Activated T-cell treated with anti-CD3 and anti-CD28 coated beads for 24 hours (primary cell): ENCODE results near the gene DUSP9.
"Not testable (repeated sequence)": the region's sequence is repeated elsewhere in the genome, so short reads cannot be mapped to it uniquely, and the experiment has no call there.

ENCODE experiments used
- DNase-seq: peaks from one replicate; pipeline ENCODE4 v3.0.0-alpha.2; 2020; ENCODE audit warnings: low read depth

DUSP9 gene

DNA sequence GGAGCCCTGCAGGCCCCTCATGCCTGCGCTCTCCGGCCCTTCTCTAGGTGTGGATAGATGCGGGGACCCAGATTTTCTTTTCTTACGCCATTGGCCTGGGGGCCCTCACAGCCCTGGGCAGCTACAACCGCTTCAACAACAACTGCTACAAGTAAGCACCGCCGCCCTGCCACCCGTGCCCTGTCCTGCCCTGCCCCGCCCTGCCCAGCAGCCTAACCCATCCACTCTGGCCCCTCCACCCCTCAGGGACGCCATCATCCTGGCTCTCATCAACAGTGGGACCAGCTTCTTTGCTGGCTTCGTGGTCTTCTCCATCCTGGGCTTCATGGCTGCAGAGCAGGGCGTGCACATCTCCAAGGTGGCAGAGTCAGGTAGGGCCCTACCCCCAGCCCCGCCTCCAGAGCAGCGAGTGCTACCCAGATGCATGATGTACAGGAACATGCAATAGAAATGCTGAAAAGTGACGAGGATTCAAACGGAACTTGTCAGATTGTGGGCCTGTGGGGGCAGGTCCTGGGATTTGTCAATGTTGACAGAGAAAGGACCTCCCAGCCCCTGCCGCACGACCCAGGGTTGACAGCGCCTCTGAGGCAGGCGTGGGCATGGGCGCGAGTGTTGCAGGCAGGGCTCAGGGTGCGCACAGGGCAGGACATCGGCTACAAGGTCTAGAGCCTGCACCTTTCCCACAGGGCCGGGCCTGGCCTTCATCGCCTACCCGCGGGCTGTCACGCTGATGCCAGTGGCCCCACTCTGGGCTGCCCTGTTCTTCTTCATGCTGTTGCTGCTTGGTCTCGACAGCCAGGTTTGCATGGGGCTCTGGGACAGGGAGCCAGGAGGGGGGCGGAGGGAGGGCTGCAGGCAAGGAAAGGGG is 46.4 kb downstream of the DUSP9 start:
- no peak for DNase-seq

DNA sequence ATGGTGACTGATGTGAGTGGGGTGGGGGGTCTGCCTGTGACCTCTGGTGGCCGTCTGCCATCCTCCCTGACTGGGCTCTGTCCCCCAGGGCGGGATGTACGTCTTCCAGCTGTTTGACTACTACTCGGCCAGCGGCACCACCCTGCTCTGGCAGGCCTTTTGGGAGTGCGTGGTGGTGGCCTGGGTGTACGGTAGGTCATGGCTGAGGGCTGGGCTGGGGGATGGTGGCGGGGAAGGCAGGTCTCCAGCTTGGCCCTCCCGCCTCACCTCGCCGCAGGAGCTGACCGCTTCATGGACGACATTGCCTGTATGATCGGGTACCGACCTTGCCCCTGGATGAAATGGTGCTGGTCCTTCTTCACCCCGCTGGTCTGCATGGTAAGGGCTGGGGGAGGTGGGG is 47.3 kb downstream of the DUSP9 start:
- not testable (repeated sequence) for DNase-seq

DNA sequence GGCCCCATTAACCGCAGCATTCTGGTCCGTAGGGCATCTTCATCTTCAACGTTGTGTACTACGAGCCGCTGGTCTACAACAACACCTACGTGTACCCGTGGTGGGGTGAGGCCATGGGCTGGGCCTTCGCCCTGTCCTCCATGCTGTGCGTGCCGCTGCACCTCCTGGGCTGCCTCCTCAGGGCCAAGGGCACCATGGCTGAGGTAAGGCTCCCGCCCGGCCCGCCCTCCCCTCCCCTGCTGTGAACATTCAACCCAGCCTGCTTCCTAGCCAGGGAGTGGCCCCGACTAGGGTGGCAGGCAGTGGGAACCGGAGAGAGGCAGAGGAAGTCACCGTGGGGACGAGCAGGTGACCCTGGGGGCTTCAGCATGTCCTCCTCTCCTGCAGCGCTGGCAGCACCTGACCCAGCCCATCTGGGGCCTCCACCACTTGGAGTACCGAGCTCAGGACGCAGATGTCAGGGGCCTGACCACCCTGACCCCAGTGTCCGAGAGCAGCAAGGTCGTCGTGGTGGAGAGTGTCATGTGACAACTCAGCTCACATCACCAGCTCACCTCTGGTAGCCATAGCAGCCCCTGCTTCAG is 47.8 kb downstream of the DUSP9 start:
- no peak for DNase-seq

DNA sequence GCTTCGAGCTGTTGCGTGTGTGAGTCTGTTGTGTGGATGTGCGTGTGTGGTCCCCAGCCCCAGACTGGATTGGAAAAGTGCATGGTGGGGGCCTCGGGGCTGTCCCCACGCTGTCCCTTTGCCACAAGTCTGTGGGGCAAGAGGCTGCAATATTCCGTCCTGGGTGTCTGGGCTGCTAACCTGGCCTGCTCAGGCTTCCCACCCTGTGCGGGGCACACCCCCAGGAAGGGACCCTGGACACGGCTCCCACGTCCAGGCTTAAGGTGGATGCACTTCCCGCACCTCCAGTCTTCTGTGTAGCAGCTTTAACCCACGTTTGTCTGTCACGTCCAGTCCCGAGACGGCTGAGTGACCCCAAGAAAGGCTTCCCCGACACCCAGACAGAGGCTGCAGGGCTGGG is 49.1 kb downstream of the DUSP9 start:
- no peak for DNase-seq

DNA sequence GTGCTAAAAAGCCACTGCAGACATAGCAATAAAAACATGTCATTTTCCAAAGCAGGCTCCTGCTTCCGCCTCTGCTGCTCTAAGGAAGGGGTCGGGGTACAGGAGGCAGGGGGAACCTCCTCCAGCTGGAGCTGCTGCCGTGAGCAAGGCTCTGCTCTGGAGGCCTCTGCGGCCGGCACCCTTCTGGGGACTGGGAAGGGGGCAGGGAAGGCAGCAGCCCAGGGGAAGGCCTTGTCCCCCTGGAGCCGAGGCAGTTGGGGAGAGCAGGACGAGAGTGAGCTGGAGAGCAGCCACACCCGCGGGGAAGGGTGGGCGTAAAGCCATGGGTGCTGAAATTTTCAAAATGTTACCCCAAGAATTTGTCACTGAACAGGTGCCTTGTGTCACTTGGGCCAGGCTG is 49.5 kb downstream of the DUSP9 start:
- DNase-seq = not testable (repeated sequence)

DNA sequence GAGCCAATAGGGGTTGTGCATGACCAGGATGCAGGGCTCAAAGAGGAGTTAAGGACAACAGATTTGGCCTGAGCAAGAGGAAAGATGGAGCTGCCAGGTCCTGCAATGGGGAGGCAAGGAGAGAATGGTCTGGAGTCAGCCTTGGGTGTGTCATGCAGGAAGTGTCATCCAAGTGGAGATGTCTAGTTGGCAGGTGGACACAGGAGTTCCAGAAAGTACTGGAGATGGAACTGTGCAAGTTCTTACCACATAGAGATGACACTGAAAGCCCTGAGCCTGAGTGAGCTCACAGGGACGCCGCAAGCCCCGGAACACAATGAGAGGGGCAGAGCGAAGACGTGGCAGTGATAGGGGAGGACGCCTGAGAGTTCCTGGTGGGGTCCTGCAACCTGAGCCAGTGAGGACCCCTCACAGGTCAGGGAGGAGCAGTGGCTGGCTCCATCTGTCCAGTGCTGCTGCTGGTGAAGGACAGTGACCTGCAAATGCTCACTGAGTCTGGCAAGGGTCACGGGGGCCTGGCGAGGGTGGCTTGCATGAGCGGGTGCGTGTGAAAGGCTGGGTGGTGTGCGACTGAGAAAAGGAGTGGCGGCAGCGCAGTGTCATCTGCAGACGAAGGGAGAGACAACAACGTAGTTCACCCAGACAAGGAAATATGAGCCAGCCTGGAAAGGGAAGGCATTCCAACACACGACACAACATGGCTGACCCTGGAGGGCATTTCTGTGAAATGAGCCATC is 50.2 kb downstream of the DUSP9 start:
- DNase-seq = not testable (repeated sequence)

DNA sequence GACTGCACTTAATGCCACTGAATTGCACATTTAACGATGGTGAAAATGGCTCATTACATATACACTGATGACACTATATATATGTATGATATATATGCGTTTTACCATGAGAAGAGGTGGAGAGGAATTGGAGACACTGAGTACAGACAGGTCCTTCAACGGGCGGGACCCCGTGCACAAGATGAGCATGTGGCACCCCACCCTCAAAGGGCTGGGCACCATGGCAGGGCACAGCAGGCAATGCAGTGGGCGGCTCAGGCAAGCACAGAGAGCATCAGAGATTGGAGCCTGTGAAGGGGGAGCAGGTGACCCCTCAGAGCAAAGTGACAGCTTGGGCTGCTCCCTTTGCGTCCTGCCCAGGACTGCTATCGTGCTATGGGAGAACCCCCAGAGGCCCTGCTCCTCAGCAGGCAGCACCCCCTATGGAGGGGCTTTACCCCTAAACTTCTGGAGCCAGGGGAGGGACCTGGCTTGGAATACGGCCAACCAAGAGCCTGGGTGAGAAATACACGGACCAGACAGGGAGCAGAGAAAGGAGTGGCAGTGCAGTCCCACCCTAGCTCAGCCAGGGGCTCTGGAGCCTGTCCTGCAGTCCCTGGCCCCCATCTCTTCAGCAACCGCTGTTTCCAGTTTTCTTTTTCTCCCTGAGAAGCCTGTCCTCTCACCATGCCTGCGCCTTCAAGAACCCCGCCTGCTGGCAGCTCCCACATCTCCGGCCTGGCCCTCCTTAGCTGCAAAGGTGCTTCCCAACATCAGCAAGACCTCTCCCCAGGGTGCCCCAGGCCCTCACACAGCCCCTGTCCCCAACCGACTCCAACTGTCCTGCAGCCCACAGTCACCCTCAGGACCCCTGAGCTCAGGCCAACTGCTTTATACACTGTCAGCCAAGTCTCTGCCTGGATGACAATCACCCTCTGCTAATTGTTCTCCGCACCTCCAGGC is 51.2 kb downstream of the DUSP9 start:
- no peak for DNase-seq

DNA sequence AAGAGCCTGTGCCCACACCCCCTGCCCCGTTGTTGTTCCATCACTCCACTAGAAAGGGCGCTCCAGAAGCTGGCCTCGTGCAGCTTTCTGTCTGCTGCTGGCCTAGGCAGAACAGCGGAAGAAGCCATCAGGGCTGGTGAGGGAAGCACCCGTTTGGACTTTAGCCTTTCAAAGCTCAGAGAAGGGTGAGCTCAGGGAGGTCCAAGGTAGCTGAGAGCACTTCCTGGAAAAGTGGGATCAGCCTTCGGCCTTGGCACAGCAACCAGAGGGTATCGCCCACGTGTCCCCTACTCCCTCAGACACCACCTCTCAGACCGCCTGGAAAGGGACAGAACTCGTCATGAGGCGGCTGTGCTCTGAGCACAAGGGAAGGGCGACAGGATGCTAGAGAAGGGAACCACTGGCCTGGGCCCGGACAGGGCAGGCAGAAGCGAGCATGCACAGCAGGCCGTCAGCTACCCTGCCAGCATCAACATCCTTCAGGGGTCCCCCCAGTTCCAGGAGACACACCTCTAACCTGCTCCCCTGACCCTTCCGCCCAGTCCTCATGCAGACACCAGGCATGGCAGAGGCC is 52.3 kb downstream of the DUSP9 start:
- not testable (repeated sequence) for DNase-seq

DNA sequence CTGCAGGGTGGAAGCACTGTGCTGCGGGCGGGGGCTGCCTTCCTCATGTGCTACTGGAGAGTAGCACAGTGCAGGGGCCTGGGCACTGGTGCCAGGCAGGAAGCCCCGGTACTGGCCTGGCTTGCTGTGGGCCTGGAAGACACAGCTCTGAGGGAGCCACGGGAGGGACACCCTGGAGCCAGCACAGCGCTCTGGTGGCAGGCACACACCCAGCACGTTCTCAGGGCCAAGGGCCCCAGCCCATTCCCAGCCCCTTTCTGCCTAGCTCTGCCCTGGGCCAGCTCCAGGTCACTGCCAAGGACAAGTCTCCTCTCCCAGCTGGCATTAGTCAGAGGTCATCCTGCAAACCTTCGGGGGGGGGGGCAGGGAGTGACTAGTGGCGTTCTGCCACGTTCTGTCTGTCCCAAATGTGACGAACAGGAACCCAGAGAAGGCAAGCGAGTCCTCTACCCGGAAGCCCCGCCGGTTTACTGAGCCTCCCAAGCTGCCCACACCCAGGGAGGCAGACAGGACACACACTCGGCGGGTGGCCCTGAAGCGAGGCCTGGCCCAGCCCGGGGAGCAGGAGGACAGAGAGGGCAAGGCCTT is 52.9 kb downstream of the DUSP9 start:
- not testable (repeated sequence) for DNase-seq

DNA sequence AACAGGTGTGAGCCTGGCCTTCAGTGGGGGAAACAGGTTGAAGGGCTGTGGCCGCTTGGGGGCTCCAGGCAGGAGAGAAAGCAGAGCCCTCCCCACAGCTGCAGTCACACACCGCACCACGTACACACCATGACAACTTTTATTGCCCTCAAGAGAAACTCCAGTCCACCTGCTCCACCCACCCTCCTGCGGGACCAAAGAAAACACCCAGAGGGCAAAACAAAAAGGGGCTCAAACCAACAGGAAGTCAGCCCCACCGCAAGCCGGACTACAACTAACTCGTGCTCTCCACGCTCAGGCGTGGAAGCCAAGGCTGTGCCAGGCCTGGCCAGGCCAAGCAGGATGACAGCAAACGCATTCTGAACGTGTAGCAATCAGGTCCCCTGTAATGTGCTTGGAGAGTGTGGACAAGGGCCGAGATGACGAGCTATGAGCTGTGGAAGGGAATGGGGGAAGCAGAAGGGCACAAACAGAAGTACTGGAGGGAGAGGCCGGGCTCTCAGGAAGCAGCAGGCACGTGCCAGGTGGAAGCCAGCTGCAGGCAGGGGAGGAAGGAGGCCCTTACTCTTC is 53.5 kb downstream of the DUSP9 start:
- no peak for DNase-seq
